ENCODE measurements around the gene PLEKHD1. TPM values are rescaled to one million over a fixed set of nuclear protein-coding genes. Genes with fewer than 3 reads are reported as not detected.

Gene PLEKHD1
- total RNA-seq, 1 donor: under 0.01 TPM

GRCh38 chr14:69449216-69449615 is 35.3 kb upstream of the PLEKHD1 start:
- TF ChIP-seq CTCF (IDR thresholded peaks at IDR 0.05; ENCODE audit: extremely low read depth, low read depth, low read length): no peak
- Histone ChIP-seq H3K4me2 (ENCODE audit: insufficient read depth, low read length) (no peak overlapping the region), H3K36me3 (ENCODE audit: insufficient read depth, low read length) (peaks cover 12% of the 10 kb centered on the region), H3K4me1 (ENCODE audit: insufficient read depth, low read length) (no peaks in the 10 kb centered on the region), H3K27me3 (ENCODE audit: insufficient read depth, low read length) (no peaks in the 10 kb centered on the region), H3K79me2 (ENCODE audit: insufficient read depth, low read length) (peaks cover 3% of the 10 kb centered on the region), H3K27ac (ENCODE audit: low read depth, low read length) (no peak overlapping the region), H2AFZ (ENCODE audit: low read length) (no peak overlapping the region), H3K9me3 (ENCODE audit: low read depth, low read length) (no peaks in the 10 kb centered on the region), H4K20me1 (ENCODE audit: insufficient read depth, low read length) (no peaks in the 10 kb centered on the region), H3K4me3 (ENCODE audit: insufficient read depth, low read length) (no peak overlapping the region)
- DNase-seq (ENCODE audit: insufficient read length, low spot score, missing footprints): no peak

GRCh38 chr14:69451941-69452340 is 32.6 kb upstream of the PLEKHD1 start:
- Histone ChIP-seq H3K79me2 (ENCODE audit: insufficient read depth, low read length) (no peaks in the 10 kb centered on the region), H3K27me3 (ENCODE audit: insufficient read depth, low read length) (no peaks in the 10 kb centered on the region), H3K4me2 (ENCODE audit: insufficient read depth, low read length) (no peak overlapping the region), H4K20me1 (ENCODE audit: insufficient read depth, low read length) (no peaks in the 10 kb centered on the region), H3K4me1 (ENCODE audit: insufficient read depth, low read length) (no peaks in the 10 kb centered on the region), H3K4me3 (ENCODE audit: insufficient read depth, low read length) (no peak overlapping the region), H3K27ac (ENCODE audit: low read depth, low read length) (no peak overlapping the region), H3K9me3 (ENCODE audit: low read depth, low read length) (no peaks in the 10 kb centered on the region), H2AFZ (ENCODE audit: low read length) (no peak overlapping the region), H3K36me3 (ENCODE audit: insufficient read depth, low read length) (peaks cover 25% of the 10 kb centered on the region)
- TF ChIP-seq CTCF (IDR thresholded peaks at IDR 0.05; ENCODE audit: extremely low read depth, low read depth, low read length): no peak
- DNase-seq (ENCODE audit: insufficient read length, low spot score, missing footprints): no peak

GRCh38 chr14:69458350-69458749 is 26.2 kb upstream of the PLEKHD1 start:
- H3K79me2 ChIP-seq (ENCODE audit: insufficient read depth, low read length): no peaks in the 10 kb centered on the region
- H3K4me2 ChIP-seq (ENCODE audit: insufficient read depth, low read length): no peak overlapping the region
- no peak for DNase-seq (ENCODE audit: insufficient read length, low spot score, missing footprints)
- no peak overlapping the region for H2AFZ ChIP-seq (ENCODE audit: low read length)
- TF ChIP-seq CTCF (IDR thresholded peaks at IDR 0.05; ENCODE audit: extremely low read depth, low read depth, low read length): no peak
- no peak overlapping the region for H3K27ac ChIP-seq (ENCODE audit: low read depth, low read length)
- no peaks in the 10 kb centered on the region for H3K4me1 ChIP-seq (ENCODE audit: insufficient read depth, low read length)
- peaks cover 52% of the 10 kb centered on the region for H3K36me3 ChIP-seq (ENCODE audit: insufficient read depth, low read length)
- H4K20me1 ChIP-seq (ENCODE audit: insufficient read depth, low read length): peaks cover 7% of the 10 kb centered on the region
- H3K9me3 ChIP-seq (ENCODE audit: low read depth, low read length): no peaks in the 10 kb centered on the region
- H3K4me3 ChIP-seq (ENCODE audit: insufficient read depth, low read length): no peak overlapping the region
- H3K27me3 ChIP-seq (ENCODE audit: insufficient read depth, low read length): no peaks in the 10 kb centered on the region

- Histone ChIP-seq H3K9me3 (ENCODE audit: low read depth, low read length) (no peaks in the 10 kb centered on the region), H3K27me3 (ENCODE audit: insufficient read depth, low read length) (no peaks in the 10 kb centered on the region), H3K4me2 (ENCODE audit: insufficient read depth, low read length) (no peak overlapping the region), H3K27ac (ENCODE audit: low read depth, low read length) (no peak overlapping the region), H3K36me3 (ENCODE audit: insufficient read depth, low read length) (peaks cover 48% of the 10 kb centered on the region), H2AFZ (ENCODE audit: low read length) (no peak overlapping the region), H3K4me3 (ENCODE audit: insufficient read depth, low read length) (no peak overlapping the region), H4K20me1 (ENCODE audit: insufficient read depth, low read length) (peaks cover 7% of the 10 kb centered on the region), H3K4me1 (ENCODE audit: insufficient read depth, low read length) (peaks cover 2% of the 10 kb centered on the region), H3K79me2 (ENCODE audit: insufficient read depth, low read length) (no peaks in the 10 kb centered on the region)
- DNase-seq (ENCODE audit: insufficient read length, low spot score, missing footprints): no peak
- no peak for TF ChIP-seq CTCF (IDR thresholded peaks at IDR 0.05; ENCODE audit: extremely low read depth, low read depth, low read length)
Measured at GRCh38 chr14:69459122-69459521, 25.4 kb upstream of the PLEKHD1 start.
